ENCODE results near the gene GGTLC1. TPM values are rescaled to one million over a fixed set of nuclear protein-coding genes. Genes with fewer than 3 reads are reported as not detected.

Gene GGTLC1
- total and polyA plus RNA-seq, 11 donors, result not detected

- WGBS, 4 donors, result 0 to 3% (median 2%) methylated on average over 3 of the region's 3 CpGs
- TF ChIP-seq POLR2A (IDR thresholded peaks at IDR 0.05), result no peak
- peak; percentile 60 to 83 (median 77) for TF ChIP-seq CTCF (IDR thresholded peaks at IDR 0.05)
- intact Hi-C loops (cut with DNase I), result loop anchor here in 9 of 10 donors (2.0 to 10.0 kb wide), 9 partner anchors 47 to 981 kb away; no protein-coding TSS in a partner anchor
- DNase-seq (peak in 4 of 5 donors; percentile 30 to 52 (median 41)), ATAC-seq (peak; percentile 81 to 94 (median 92))
- Histone ChIP-seq H3K9me3 (peaks cover 0 to 5% (median 0%) of the 10 kb centered on the region in 12 donors), H3K4me1 (peaks cover 0 to 6% (median 0%) of the 10 kb centered on the region in 12 donors), H3K4me3 (no peak overlapping the region), H3K27ac (no peak overlapping the region), H3K27me3 (peaks cover 0 to 7% (median 0%) of the 10 kb centered on the region in 9 donors), H3K36me3 (no peaks in the 10 kb centered on the region)
Measured at GRCh38 chr20:23937303-23938117, 51.1 kb downstream of the GGTLC1 start.

Other genes starting within 250 kb of the GGTLC1 start
- not detected for gene CST1, start 237.8 kb downstream of the GGTLC1 start, total RNA-seq
- not detected for gene CST1, start 237.8 kb downstream of the GGTLC1 start, polyA plus RNA-seq
- gene CST2, start 162.1 kb downstream of the GGTLC1 start, total RNA-seq, result under 1 TPM in 2 of 9 donors, not detected in 7; 0.37 to 0.56 TPM
- gene CST2, start 162.1 kb downstream of the GGTLC1 start, polyA plus RNA-seq, result not detected
- not detected for gene CST5, start 109.0 kb downstream of the GGTLC1 start, total RNA-seq
- gene CST5, start 109.0 kb downstream of the GGTLC1 start, polyA plus RNA-seq, result not detected

Data from heart left ventricle (tissue), 16 donors.